K562 (cell line): ENCODE measurements around the gene ETV4. TPM values are rescaled to one million over a fixed set of nuclear protein-coding genes. Genes with fewer than 3 reads are reported as not detected.

Experiments used
- CBFA2T2 ChIP-seq: fragments of 450-650 bp; conservative IDR thresholded peaks from 2 replicates; pipeline ENCODE4 v1.6.1; 2017; ENCODE audit warnings: mild to moderate bottlenecking
- CEBPG ChIP-seq, 3 experiments: fragments of 200-800 bp in 1 of 3; sonication (Bioruptor generic) in 1 of 3; sonication (generic) in 1 of 3; formaldehyde crosslinking in 1 of 3; IDR thresholded peaks in 2 of 3; conservative IDR thresholded peaks in 1 of 3; 2 replicates each; pipeline versions ENCODE4 v1.6.1 to v1.8.0; 2016 to 2022; ENCODE audit warnings: missing compliant biosample characterization in 2 of 3, missing genetic modification characterization in 2 of 3, mild to moderate bottlenecking in 1 of 3, missing genetic modification reagents in 1 of 3
- FOXK1 ChIP-seq: sonication (generic); formaldehyde crosslinking; IDR thresholded peaks from 2 replicates; pipeline ENCODE4 v1.8.0; 2022; ENCODE audit warnings: missing genetic modification reagents, mild to moderate bottlenecking, borderline replicate concordance
- FOXM1 ChIP-seq, 2 experiments: fragments of 450-650 bp in 1 of 2; sonication (generic) in 1 of 2; formaldehyde crosslinking in 1 of 2; IDR thresholded peaks; 2 replicates each; pipeline versions ENCODE4 v1.6.1 to v1.9.0; 2017 to 2022; ENCODE audit warnings: low read depth in 2 of 2, mild to moderate bottlenecking in 2 of 2, missing genetic modification reagents in 1 of 2, moderate library complexity in 1 of 2
- GABPB1 ChIP-seq: sonication (generic); formaldehyde crosslinking; IDR thresholded peaks from 2 replicates; pipeline ENCODE4 v1.8.0; 2022; ENCODE audit warnings: mild to moderate bottlenecking, missing genetic modification reagents
- GTF3C2 ChIP-seq: IDR thresholded peaks from 3 replicates; pipeline ENCODE4 v1.6.1; 2011; ENCODE audit warnings: borderline replicate concordance, mild to moderate bottlenecking, moderate library complexity; ENCODE audit not compliant: insufficient read length; ENCODE audit errors: extremely low read depth
- NCOA4 ChIP-seq: fragments of 450-650 bp; IDR thresholded peaks from 2 replicates; pipeline ENCODE4 v1.6.1; 2018; ENCODE audit warnings: mild to moderate bottlenecking; ENCODE audit not compliant: partially characterized antibody
- TFAM ChIP-seq: fragments of 250-450 bp; sonication (Bioruptor Pico); conservative IDR thresholded peaks from 2 replicates; pipeline ENCODE4 v1.5.0; 2021; ENCODE audit warnings: mild to moderate bottlenecking, moderate library complexity
- ZBTB7A ChIP-seq: IDR thresholded peaks from 2 replicates; pipeline ENCODE4 v1.6.1; 2011; ENCODE audit warnings: low read depth, mild to moderate bottlenecking, low read length, moderate library complexity, borderline replicate concordance; ENCODE audit not compliant: control insufficient read depth
- ZNF174 ChIP-seq: fragments of 250-450 bp; sonication (Bioruptor Pico); IDR thresholded peaks from 2 replicates; pipeline ENCODE4 v1.4.0; 2020; ENCODE audit warnings: mild to moderate bottlenecking
- ZNF282 ChIP-seq: sonication (generic); formaldehyde crosslinking; IDR thresholded peaks from 2 replicates; pipeline ENCODE4 v1.8.1; 2023; ENCODE audit warnings: missing genetic modification reagents
- ZNF511 ChIP-seq: sonication (generic); formaldehyde crosslinking; IDR thresholded peaks from 2 replicates; pipeline ENCODE4 v1.8.0; 2022; ENCODE audit warnings: mild to moderate bottlenecking, missing genetic modification reagents
- polyA plus RNA-seq, 8 experiments: library from polyadenylated mRNA; depleted of rRNA in 4 of 8; stranded (reverse) in 5 of 8; unstranded in 3 of 8; fragments of >200 nt; fragmentation: Nextera tagmentation in 2 of 8; fragmentation: Illumina TruSeq in 1 of 8; extraction: Ambion mirVana in 2 of 8; extraction: Trizol in 1 of 8; gene quantifications; 2 replicates each; pipeline versions ENCODE4 v1.2.1 to v1.2.3, GENCODE V29; 2011 to 2014; ENCODE audit warnings: inconsistent platforms in 1 of 8, missing spikeins in 1 of 8
- total RNA-seq, 7 experiments: library from RNA; depleted of rRNA in 6 of 7; stranded (reverse); fragments of >200 nt in 6 of 7; fragmentation: Illumina TruSeq in 2 of 7; extraction: Trizol in 2 of 7; gene quantifications; 2 replicates each; pipeline versions ENCODE4 v1.2.1 to v1.2.3, GENCODE V29; 2011 to 2021; ENCODE audit warnings: low replicate concordance in 1 of 7

Gene ETV4
- total and polyA plus RNA-seq, 9 of the 15 experiments (the other 6 are each of a cell fraction or from before 2014, with no cell fraction given), result 5.5 to 66.3 (median 28.2) TPM

- TF ChIP-seq ZNF174 (no peak), TFAM (no peak), GTF3C2 (no peak), FOXK1 (no peak), ZNF511 (CRISPR knock-in tag) (no peak), CEBPG (CRISPR knock-in tag; IDR thresholded peaks at IDR 0.05) (no peak), CEBPG (tag; conservative IDR thresholded peaks at IDR 0.05 in 1 of 2, IDR thresholded peaks at IDR 0.05 in 1 of 2) (no peak), NCOA4 (no peak), ZNF282 (CRISPR knock-in tag) (no peak), ZBTB7A (no peak), FOXM1 (IDR thresholded peaks at IDR 0.05; ENCODE audit: low read depth) (no peak), FOXM1 (CRISPR knock-in tag; IDR thresholded peaks at IDR 0.05; ENCODE audit: low read depth) (no peak), CBFA2T2 (no peak), GABPB1 (CRISPR knock-in tag) (no peak)
Observed at GRCh38 chr17:43556292-43556691, 10.2 kb upstream of the ETV4 start (continued).
